Activated T-helper 1 cell treated with anti-CD3 and anti-CD28 coated beads, Interleukin-12 subunit alpha, Interleukin-12 subunit beta, Interleukin-2, Interleukin-4 antibody, amounts not matched to agents 30 ng/mL and 10 ng/mL and 1 ng/mL, durations not matched to agents 14 hours and 24 hours and 36 hours (primary cell): ENCODE measurements around the gene FBL. TPM values are rescaled to one million over a fixed set of nuclear protein-coding genes. Genes with fewer than 3 reads are reported as not detected.

Experiments used
- DNase-seq: peaks from one replicate; pipeline ENCODE4 v3.0.0; 2021; ENCODE audit warnings: low spot score
- H3K27ac Mint-ChIP-seq: one replicate; pipeline ENCODE4 v1.8.0; 2021; ENCODE audit warnings: mild to moderate bottlenecking, mixed read lengths
- H3K27me3 Mint-ChIP-seq: one replicate; pipeline ENCODE4 v1.8.0; 2022; ENCODE audit warnings: mild to moderate bottlenecking, moderate library complexity, mixed read lengths; ENCODE audit not compliant: insufficient read depth
- H3K36me3 Mint-ChIP-seq: one replicate; pipeline ENCODE4 v1.8.0; 2021; ENCODE audit warnings: low read depth, mixed read lengths
- H3K4me1 Mint-ChIP-seq: one replicate; pipeline ENCODE4 v1.8.0; 2021; ENCODE audit warnings: low read depth, mixed read lengths
- H3K4me3 Mint-ChIP-seq: one replicate; pipeline ENCODE4 v1.8.0; 2021; ENCODE audit warnings: mild to moderate bottlenecking, moderate library complexity, mixed read lengths
- H3K9me3 Mint-ChIP-seq: one replicate; pipeline ENCODE4 v1.8.0; 2021; ENCODE audit warnings: mixed read lengths
- intact Hi-C: fragments of 100-400 bp; cut with micrococcal nuclease; formaldehyde crosslinking; loops from one replicate; pipeline ENCODE4 v1.15.1; 2024
- total RNA-seq: library from RNA; stranded (reverse); gene quantifications from 2 replicates; pipeline ENCODE4 v1.2.3, GENCODE V29; 2022

Gene FBL
- total RNA-seq, 1 donor from 2014 or later: 526 TPM

GRCh38 chr19:39845584-39845932 lies 621 bp downstream of the FBL start:
- Mint-ChIP-seq H3K9me3 (no peaks in the 10 kb centered on the region), H3K4me3 (peak overlapping the region; percentile 94), H3K36me3 (peaks cover 15% of the 10 kb centered on the region), H3K27me3 (peaks cover 3% of the 10 kb centered on the region), H3K27ac (peak overlapping the region; percentile 95), H3K4me1 (peaks cover 49% of the 10 kb centered on the region)
- DNase-seq: no peak
- intact Hi-C loops: loop anchor here (1.0 to 5.0 kb wide), 3 partner anchors 125 to 398 kb away; partner anchors contain the start of genes PSMC4, SUPT5H and ZNF546

GRCh38 chr19:39845172-39845571 lies 1.0 kb downstream of the FBL start:
- peaks cover 49% of the 10 kb centered on the region for H3K4me1 Mint-ChIP-seq
- DNase-seq: no peak
- no peaks in the 10 kb centered on the region for H3K9me3 Mint-ChIP-seq
- peak overlapping the region; percentile 95 for H3K27ac Mint-ChIP-seq
- peak overlapping the region; percentile 94 for H3K4me3 Mint-ChIP-seq
- H3K27me3 Mint-ChIP-seq: peaks cover 3% of the 10 kb centered on the region
- H3K36me3 Mint-ChIP-seq: peaks cover 15% of the 10 kb centered on the region
- intact Hi-C loops: loop anchor here (1.0 to 5.0 kb wide), 3 partner anchors 126 to 398 kb away; partner anchors contain the start of genes PSMC4, SUPT5H and ZNF546

- Mint-ChIP-seq H3K4me1 (peaks cover 49% of the 10 kb centered on the region), H3K4me3 (peak overlapping the region; percentile 94), H3K36me3 (peaks cover 21% of the 10 kb centered on the region), H3K27me3 (no peaks in the 10 kb centered on the region), H3K27ac (peak overlapping the region; percentile 95), H3K9me3 (no peaks in the 10 kb centered on the region)
- no peak for DNase-seq
- intact Hi-C loops: loop anchor here (1.0 to 5.0 kb wide), 5 partner anchors 51 to 348 kb away; partner anchors contain the start of genes MAP3K10 and PSMC4
Measured at GRCh38 chr19:39843919-39844793, 2.0 kb downstream of the FBL start.

DNA sequence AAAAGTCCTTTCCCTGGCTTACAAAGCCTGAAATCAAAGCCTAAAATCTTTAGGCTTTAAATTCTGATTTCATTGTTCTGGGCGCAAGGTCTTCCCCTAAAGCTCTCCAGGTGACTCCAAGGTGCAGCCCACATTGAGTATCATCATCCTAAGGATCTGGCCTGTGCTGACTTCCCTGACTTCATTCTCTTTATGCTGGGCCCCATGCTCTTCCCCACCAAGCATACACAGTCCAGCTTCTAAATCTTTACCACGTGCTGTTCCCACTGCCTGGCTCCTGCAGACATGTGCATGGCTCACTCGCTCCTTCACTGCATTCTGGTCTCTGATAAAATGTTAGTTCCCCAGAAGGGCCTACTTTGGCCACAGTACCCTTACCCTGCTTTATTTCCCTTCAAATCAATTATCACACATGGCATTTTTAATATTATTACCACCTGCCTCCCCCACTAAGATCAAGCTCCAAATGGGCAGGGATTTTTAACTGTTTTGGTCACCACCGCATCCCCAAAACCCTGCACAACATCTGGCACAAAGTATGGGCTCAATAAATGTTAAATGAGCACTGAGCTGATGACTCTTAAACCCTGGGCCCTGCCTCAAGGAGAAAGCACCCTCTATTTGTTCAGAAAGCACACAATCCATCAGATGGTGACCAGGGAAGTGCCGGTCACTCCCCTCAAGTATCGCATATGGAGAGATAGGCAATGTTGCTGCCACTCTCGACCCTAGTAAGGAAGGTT lies 3.3 kb downstream of the FBL start:
- peaks cover 49% of the 10 kb centered on the region for H3K4me1 Mint-ChIP-seq
- peaks cover 31% of the 10 kb centered on the region for H3K36me3 Mint-ChIP-seq
- no peaks in the 10 kb centered on the region for H3K27me3 Mint-ChIP-seq
- DNase-seq: no peak
- intact Hi-C loops: loop anchor here (5.0 kb wide), 2 partner anchors 291 to 349 kb away; partner anchors contain the start of gene MAP3K10
- H3K4me3 Mint-ChIP-seq: peak overlapping the region; percentile 20
- H3K27ac Mint-ChIP-seq: peak overlapping the region; percentile 27
- H3K9me3 Mint-ChIP-seq: no peaks in the 10 kb centered on the region

DNA sequence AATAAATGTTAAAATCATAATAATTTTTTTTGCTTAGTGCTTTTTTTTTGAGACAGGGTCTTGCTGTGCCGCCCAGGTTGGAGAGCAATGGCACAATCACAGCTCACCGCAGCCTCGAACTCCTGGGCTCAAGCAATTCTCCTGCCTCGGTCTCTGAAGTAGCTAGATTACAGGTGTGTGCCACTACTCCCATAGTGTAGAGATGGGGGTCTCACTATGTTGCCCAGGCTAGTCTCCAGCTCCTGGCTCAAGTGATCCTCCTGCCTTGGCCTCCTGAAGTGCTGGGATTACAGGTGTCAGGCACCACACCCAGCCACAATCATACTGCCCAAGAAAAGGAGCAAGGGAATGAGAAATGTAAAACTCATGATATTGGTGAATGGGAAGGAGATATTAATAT lies 5.1 kb downstream of the FBL start:
- Mint-ChIP-seq H3K4me3 (no peak overlapping the region), H3K36me3 (peaks cover 45% of the 10 kb centered on the region), H3K9me3 (no peaks in the 10 kb centered on the region), H3K4me1 (peaks cover 42% of the 10 kb centered on the region), H3K27ac (peak overlapping the region; percentile 44), H3K27me3 (no peaks in the 10 kb centered on the region)
- intact Hi-C loops: loop anchor here (5.0 kb wide), 2 partner anchors 289 to 351 kb away; partner anchors contain the start of gene MAP3K10
- DNase-seq: no peak

DNA sequence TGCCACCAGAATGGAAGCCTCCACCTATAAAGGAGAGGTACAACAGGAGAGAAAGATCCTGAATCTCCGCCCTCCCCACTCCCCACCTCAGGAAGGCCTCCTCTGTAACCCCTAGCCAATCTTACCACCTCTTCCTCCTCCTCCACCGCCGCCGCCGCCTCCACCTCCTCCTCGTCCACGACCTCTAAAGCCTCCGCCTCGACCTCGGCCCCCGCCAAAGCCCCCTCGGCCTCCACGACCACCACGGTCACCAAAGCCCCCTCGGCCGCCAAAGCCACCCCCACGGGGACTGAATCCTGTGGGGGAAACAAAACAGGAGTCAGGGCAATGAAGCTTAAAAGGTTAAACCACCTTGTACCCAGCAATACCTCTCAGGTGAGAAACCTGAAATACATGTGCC lies 5.7 kb downstream of the FBL start:
- H3K4me3 Mint-ChIP-seq: no peak overlapping the region
- intact Hi-C loops: loop anchor here (5.0 kb wide), 2 partner anchors 288 to 352 kb away; partner anchors contain the start of gene MAP3K10
- H3K36me3 Mint-ChIP-seq: peaks cover 43% of the 10 kb centered on the region
- H3K9me3 Mint-ChIP-seq: no peaks in the 10 kb centered on the region
- no peak for DNase-seq
- H3K27ac Mint-ChIP-seq: no peak overlapping the region
- H3K4me1 Mint-ChIP-seq: peaks cover 42% of the 10 kb centered on the region
- H3K27me3 Mint-ChIP-seq: no peaks in the 10 kb centered on the region

DNA sequence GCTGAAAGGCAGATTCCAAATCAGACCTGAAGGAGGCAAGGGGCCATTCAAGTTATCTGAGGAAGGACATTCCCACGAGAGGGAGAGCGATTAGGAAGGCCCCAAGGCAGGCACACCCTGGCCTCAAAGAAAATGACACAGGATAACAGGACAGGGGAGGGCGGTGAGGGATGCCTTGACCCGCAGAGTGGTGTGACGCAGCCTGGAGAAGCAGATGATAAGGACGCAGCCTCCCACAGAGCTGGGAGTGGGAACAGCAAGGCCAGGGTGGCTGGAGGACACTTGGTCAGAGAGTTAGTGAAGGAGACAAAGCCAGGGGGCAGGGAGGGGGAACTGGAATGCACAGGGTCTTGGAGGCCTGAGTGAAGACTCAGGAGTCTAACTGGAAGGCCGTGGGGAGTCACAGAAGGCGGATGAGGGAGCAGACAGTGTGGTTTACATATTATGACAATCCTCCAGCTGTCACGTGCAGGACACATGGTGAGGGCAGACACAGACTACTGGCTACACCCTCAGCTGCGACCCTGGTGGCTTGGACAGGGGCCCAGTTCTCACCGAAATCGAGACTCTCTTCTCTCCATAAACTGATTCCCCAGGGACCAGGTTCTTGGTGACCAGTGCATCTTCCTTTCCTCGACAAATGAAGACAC lies 6.4 kb downstream of the FBL start:
- Mint-ChIP-seq H3K9me3 (no peaks in the 10 kb centered on the region), H3K4me1 (peaks cover 37% of the 10 kb centered on the region), H3K4me3 (no peak overlapping the region), H3K27me3 (no peaks in the 10 kb centered on the region), H3K36me3 (peaks cover 45% of the 10 kb centered on the region), H3K27ac (no peak overlapping the region)
- intact Hi-C loops: loop anchor here (5.0 kb wide), 2 partner anchors 288 to 352 kb away; partner anchors contain the start of gene MAP3K10
- DNase-seq: no peak

DNA sequence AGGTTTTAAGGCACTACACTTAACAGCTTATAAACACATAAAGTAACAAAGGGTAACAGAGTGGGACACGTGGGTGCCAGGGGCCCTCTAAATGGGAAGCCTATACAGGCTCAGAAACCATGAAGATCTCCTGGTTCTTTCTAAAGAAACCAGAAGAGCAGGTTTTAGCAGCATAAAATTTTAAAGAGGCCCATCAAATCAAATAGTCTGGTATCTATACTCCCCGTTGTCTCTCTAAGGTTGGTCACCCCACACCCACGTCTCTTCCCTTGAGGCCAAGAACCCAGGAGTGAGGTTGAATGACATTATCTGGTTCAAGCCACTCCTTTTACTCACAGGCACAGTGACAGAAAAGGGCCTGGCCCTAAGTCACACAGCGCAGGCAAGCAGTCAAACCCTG lies 7.6 kb downstream of the FBL start:
- H3K27me3 Mint-ChIP-seq: no peaks in the 10 kb centered on the region
- no peaks in the 10 kb centered on the region for H3K9me3 Mint-ChIP-seq
- peaks cover 34% of the 10 kb centered on the region for H3K4me1 Mint-ChIP-seq
- DNase-seq: no peak
- intact Hi-C loops: no loop called here
- H3K27ac Mint-ChIP-seq: peak overlapping the region; percentile 18
- H3K36me3 Mint-ChIP-seq: peaks cover 45% of the 10 kb centered on the region
- H3K4me3 Mint-ChIP-seq: no peak overlapping the region

- Mint-ChIP-seq H3K9me3 (no peaks in the 10 kb centered on the region), H3K27me3 (no peaks in the 10 kb centered on the region), H3K4me1 (peaks cover 32% of the 10 kb centered on the region), H3K27ac (no peak overlapping the region), H3K36me3 (peaks cover 45% of the 10 kb centered on the region), H3K4me3 (no peak overlapping the region)
- no peak for DNase-seq
- intact Hi-C loops: no loop called here
Measured at GRCh38 chr19:39837978-39838377, 8.2 kb downstream of the FBL start.

- intact Hi-C loops: loop anchor here (1.0 kb wide), 1 partner anchor 12 kb away; the partner anchor contains the start of gene FBL
- Mint-ChIP-seq H3K4me1 (peaks cover 32% of the 10 kb centered on the region), H3K27ac (peak overlapping the region; percentile 78), H3K36me3 (peaks cover 57% of the 10 kb centered on the region), H3K9me3 (no peaks in the 10 kb centered on the region), H3K4me3 (peak overlapping the region; percentile 69), H3K27me3 (no peaks in the 10 kb centered on the region)
- no peak for DNase-seq
Measured at GRCh38 chr19:39834287-39834841, 11.8 kb downstream of the FBL start.

- H3K27me3 Mint-ChIP-seq: no peaks in the 10 kb centered on the region
- H3K4me3 Mint-ChIP-seq: peak within 1 kb of the TSS; percentile 69
- intact Hi-C loops: loop anchor here (1.0 to 2.0 kb wide), 4 partner anchors 9 to 137 kb away; partner anchors contain the start of genes FBL and PSMC4
- H3K27ac Mint-ChIP-seq: peak within 1 kb of the TSS; percentile 78
- DNase-seq: peak; percentile 95
- no peaks in the 10 kb centered on the region for H3K9me3 Mint-ChIP-seq
- H3K36me3 Mint-ChIP-seq: peaks cover 56% of the 10 kb centered on the region
- peaks cover 35% of the 10 kb centered on the region for H3K4me1 Mint-ChIP-seq
Measured at GRCh38 chr19:39833464-39834286, 12.5 kb downstream of the FBL start, which contains the start of gene DYRK1B. Gene DYRK1B, minus strand, starts transcription at chr19:39834162. Its CDS starts 2,295 bp downstream, at chr19:39831867.
